ENCODE measurements around the gene TIGD4. TPM values are rescaled to one million over a fixed set of nuclear protein-coding genes. Genes with fewer than 3 reads are reported as not detected.

Gene TIGD4
- total and polyA plus RNA-seq, 2 experiments from 2014 or later: 1.6 to 1.7 TPM

DNA sequence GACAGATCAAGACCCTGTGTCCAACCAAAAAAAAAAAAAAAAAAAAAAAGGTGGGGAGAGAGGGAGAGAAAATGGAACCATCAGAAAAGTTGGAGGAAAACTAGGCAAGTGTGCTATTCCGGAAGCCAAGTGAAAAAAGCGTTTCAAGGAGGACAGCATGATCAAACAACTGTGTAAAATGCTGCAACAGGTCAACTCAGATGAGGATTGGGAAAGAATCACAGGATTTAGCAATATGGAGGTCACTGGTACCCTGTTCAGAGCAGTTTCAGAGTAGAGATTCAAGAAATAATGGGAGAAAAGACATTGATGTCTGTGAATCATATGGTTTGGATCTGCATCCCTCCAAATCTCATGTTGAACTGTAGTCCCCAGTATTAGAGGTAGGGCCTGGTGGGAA is 47.5 kb downstream of the TIGD4 start:
- no peaks in the 10 kb centered on the region for H3K9me3 Mint-ChIP-seq
- Histone ChIP-seq H3K79me2 (replicated peaks; ENCODE audit: insufficient read depth) (no peaks in the 10 kb centered on the region), H3K4me2 (no peak overlapping the region), H2AFZ (no peak overlapping the region), H3K27ac (ENCODE audit: low read depth) (no peak overlapping the region), H3F3A (replicated peaks; ENCODE audit: low read depth) (no peaks in the 10 kb centered on the region), H4K20me1 (replicated peaks; ENCODE audit: insufficient read depth) (no peaks in the 10 kb centered on the region), H3K36me3 (ENCODE audit: insufficient read depth) (no peaks in the 10 kb centered on the region), H3K4me1 (ENCODE audit: insufficient read depth) (peaks cover 3% of the 10 kb centered on the region; the same call in 1 of the 2 replicates), H3K4me3 (no peak overlapping the region), H3K9me2 (ENCODE audit: insufficient read depth) (no peaks in the 10 kb centered on the region), H3K27me3 (ENCODE audit: insufficient read depth) (no peaks in the 10 kb centered on the region)
- H3K4me1 Mint-ChIP-seq: peaks cover 16% of the 10 kb centered on the region
- no peak overlapping the region for H3K4me3 Mint-ChIP-seq
- no peaks in the 10 kb centered on the region for H3K36me3 Mint-ChIP-seq (ENCODE audit: low read depth)
- ATAC-seq: no peak
- DNase-seq (ENCODE audit: low spot score): no peak
- H3K27ac Mint-ChIP-seq: no peak overlapping the region
- TF ChIP-seq, protein P1, sequence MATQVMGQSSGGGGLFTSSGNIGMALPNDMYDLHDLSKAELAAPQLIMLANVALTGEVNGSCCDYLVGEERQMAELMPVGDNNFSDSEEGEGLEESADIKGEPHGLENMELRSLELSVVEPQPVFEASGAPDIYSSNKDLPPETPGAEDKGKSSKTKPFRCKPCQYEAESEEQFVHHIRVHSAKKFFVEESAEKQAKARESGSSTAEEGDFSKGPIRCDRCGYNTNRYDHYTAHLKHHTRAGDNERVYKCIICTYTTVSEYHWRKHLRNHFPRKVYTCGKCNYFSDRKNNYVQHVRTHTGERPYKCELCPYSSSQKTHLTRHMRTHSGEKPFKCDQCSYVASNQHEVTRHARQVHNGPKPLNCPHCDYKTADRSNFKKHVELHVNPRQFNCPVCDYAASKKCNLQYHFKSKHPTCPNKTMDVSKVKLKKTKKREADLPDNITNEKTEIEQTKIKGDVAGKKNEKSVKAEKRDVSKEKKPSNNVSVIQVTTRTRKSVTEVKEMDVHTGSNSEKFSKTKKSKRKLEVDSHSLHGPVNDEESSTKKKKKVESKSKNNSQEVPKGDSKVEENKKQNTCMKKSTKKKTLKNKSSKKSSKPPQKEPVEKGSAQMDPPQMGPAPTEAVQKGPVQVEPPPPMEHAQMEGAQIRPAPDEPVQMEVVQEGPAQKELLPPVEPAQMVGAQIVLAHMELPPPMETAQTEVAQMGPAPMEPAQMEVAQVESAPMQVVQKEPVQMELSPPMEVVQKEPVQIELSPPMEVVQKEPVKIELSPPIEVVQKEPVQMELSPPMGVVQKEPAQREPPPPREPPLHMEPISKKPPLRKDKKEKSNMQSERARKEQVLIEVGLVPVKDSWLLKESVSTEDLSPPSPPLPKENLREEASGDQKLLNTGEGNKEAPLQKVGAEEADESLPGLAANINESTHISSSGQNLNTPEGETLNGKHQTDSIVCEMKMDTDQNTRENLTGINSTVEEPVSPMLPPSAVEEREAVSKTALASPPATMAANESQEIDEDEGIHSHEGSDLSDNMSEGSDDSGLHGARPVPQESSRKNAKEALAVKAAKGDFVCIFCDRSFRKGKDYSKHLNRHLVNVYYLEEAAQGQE (IDR thresholded peaks at IDR 0.05; ENCODE audit: unreplicated experiment): no peak
- H3K27me3 Mint-ChIP-seq (ENCODE audit: insufficient read depth, low read depth, poor library complexity): peaks cover 7% of the 10 kb centered on the region

DNA sequence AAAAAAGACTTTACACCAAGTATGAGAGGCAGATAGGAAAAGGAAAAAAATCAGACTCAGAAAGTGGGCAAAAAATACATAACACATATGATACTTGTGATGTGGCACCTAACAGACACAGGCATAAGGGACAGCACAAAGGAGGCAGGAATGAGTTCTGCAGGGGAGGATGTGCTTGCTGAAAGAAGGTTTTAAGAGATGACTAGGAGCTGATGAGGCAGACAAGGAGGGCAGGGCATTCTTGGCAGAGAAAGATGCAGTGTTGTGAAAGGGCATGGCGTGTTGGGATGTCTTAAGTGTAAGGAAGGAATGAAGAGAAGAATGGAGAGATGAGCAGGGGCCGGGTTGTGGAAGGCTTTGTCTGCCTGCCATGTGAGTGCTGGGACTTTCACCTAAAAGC is 50.1 kb downstream of the TIGD4 start:
- H3K27ac Mint-ChIP-seq: no peak overlapping the region
- H3K9me2 ChIP-seq (ENCODE audit: insufficient read depth): no peaks in the 10 kb centered on the region; the same call in 1 of the 2 replicates
- no peaks in the 10 kb centered on the region for H3K79me2 ChIP-seq (replicated peaks; ENCODE audit: insufficient read depth)
- DNase-seq (ENCODE audit: low spot score) (no peak), ATAC-seq (no peak)
- no peaks in the 10 kb centered on the region for H4K20me1 ChIP-seq (replicated peaks; ENCODE audit: insufficient read depth)
- peak overlapping the region; percentile 63; the same call in 1 of the 2 replicates for H2AFZ ChIP-seq
- no peaks in the 10 kb centered on the region for H3K27me3 ChIP-seq (ENCODE audit: insufficient read depth)
- no peaks in the 10 kb centered on the region for H3K9me3 Mint-ChIP-seq
- no peak overlapping the region for H3K27ac ChIP-seq (ENCODE audit: low read depth)
- H3K27me3 Mint-ChIP-seq (ENCODE audit: insufficient read depth, low read depth, poor library complexity): peaks cover 7% of the 10 kb centered on the region
- H3K4me2 ChIP-seq: no peak overlapping the region
- peaks cover under 1% of the 10 kb centered on the region; the same call in 1 of the 2 replicates for H3K4me1 ChIP-seq (ENCODE audit: insufficient read depth)
- no peak overlapping the region for H3K4me3 Mint-ChIP-seq
- no peaks in the 10 kb centered on the region for H3F3A ChIP-seq (replicated peaks; ENCODE audit: low read depth)
- no peaks in the 10 kb centered on the region for H3K36me3 Mint-ChIP-seq (ENCODE audit: low read depth)
- peaks cover 8% of the 10 kb centered on the region; the same call in 2 of the 3 replicates for H3K4me1 Mint-ChIP-seq
- H3K4me3 ChIP-seq: no peak overlapping the region
- no peaks in the 10 kb centered on the region for H3K36me3 ChIP-seq (ENCODE audit: insufficient read depth)
- TF ChIP-seq ZNF331 (CRISPR knock-in tag; IDR thresholded peaks at IDR 0.05; ENCODE audit: low read depth): no peak
- TF ChIP-seq, protein P2, sequence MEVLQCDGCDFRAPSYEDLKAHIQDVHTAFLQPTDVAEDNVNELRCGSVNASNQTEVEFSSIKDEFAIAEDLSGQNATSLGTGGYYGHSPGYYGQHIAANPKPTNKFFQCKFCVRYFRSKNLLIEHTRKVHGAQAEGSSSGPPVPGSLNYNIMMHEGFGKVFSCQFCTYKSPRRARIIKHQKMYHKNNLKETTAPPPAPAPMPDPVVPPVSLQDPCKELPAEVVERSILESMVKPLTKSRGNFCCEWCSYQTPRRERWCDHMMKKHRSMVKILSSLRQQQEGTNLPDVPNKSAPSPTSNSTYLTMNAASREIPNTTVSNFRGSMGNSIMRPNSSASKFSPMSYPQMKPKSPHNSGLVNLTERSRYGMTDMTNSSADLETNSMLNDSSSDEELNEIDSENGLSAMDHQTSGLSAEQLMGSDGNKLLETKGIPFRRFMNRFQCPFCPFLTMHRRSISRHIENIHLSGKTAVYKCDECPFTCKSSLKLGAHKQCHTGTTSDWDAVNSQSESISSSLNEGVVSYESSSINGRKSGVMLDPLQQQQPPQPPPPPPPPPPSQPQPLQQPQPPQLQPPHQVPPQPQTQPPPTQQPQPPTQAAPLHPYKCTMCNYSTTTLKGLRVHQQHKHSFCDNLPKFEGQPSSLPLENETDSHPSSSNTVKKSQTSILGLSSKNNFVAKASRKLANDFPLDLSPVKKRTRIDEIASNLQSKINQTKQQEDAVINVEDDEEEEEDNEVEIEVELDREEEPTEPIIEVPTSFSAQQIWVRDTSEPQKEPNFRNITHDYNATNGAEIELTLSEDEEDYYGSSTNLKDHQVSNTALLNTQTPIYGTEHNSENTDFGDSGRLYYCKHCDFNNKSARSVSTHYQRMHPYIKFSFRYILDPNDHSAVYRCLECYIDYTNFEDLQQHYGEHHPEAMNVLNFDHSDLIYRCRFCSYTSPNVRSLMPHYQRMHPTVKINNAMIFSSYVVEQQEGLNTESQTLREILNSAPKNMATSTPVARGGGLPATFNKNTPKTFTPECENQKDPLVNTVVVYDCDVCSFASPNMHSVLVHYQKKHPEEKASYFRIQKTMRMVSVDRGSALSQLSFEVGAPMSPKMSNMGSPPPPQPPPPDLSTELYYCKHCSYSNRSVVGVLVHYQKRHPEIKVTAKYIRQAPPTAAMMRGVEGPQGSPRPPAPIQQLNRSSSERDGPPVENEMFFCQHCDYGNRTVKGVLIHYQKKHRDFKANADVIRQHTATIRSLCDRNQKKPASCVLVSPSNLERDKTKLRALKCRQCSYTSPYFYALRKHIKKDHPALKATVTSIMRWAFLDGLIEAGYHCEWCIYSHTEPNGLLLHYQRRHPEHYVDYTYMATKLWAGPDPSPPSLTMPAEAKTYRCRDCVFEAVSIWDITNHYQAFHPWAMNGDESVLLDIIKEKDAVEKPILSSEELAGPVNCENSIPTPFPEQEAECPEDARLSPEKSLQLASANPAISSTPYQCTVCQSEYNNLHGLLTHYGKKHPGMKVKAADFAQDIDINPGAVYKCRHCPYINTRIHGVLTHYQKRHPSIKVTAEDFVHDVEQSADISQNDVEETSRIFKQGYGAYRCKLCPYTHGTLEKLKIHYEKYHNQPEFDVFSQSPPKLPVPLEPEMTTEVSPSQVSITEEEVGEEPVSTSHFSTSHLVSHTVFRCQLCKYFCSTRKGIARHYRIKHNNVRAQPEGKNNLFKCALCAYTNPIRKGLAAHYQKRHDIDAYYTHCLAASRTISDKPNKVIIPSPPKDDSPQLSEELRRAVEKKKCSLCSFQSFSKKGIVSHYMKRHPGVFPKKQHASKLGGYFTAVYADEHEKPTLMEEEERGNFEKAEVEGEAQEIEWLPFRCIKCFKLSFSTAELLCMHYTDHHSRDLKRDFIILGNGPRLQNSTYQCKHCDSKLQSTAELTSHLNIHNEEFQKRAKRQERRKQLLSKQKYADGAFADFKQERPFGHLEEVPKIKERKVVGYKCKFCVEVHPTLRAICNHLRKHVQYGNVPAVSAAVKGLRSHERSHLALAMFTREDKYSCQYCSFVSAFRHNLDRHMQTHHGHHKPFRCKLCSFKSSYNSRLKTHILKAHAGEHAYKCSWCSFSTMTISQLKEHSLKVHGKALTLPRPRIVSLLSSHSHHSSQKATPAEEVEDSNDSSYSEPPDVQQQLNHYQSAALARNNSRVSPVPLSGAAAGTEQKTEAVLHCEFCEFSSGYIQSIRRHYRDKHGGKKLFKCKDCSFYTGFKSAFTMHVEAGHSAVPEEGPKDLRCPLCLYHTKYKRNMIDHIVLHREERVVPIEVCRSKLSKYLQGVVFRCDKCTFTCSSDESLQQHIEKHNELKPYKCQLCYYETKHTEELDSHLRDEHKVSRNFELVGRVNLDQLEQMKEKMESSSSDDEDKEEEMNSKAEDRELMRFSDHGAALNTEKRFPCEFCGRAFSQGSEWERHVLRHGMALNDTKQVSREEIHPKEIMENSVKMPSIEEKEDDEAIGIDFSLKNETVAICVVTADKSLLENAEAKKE (CRISPR knock-in tag; IDR thresholded peaks at IDR 0.05): no peak
- TF ChIP-seq, protein P1 (IDR thresholded peaks at IDR 0.05; ENCODE audit: unreplicated experiment): no peak
- no peak for TF ChIP-seq STAT1 (IDR thresholded peaks at IDR 0.05; ENCODE audit: unreplicated experiment)
- no peak for TF ChIP-seq POLR2AphosphoS5 (IDR thresholded peaks at IDR 0.05; ENCODE audit: low read depth)
- TF ChIP-seq, protein P3, sequence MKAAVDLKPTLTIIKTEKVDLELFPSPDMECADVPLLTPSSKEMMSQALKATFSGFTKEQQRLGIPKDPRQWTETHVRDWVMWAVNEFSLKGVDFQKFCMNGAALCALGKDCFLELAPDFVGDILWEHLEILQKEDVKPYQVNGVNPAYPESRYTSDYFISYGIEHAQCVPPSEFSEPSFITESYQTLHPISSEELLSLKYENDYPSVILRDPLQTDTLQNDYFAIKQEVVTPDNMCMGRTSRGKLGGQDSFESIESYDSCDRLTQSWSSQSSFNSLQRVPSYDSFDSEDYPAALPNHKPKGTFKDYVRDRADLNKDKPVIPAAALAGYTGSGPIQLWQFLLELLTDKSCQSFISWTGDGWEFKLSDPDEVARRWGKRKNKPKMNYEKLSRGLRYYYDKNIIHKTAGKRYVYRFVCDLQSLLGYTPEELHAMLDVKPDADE (IDR thresholded peaks at IDR 0.05): no peak

Measured in GM23338 (cell line).